B cell (primary cell): ENCODE measurements around the gene ADAMTSL1. TPM values are rescaled to one million over a fixed set of nuclear protein-coding genes. Genes with fewer than 3 reads are reported as not detected.

ENCODE experiments used
- ATAC-seq: fragments of 200-7000 bp; cut with Tn5 transposase; one replicate; pipeline ENCODE4 v1.10.0; 2021; ENCODE audit warnings: low read depth, mild to moderate bottlenecking, moderate number of reproducible peaks, moderate library complexity
- CTCF ChIA-PET: fragments of 350-600 bp; sonication (Branson Sonifier 250); formaldehyde crosslinking; loops from one replicate; lab custom pipeline; 2021; ENCODE audit warnings: antibody characterized with exemption, inconsistent platforms; lab: Charles Lee
- POLR2A ChIA-PET: fragments of 350-600 bp; sonication (Branson Sonifier 250); formaldehyde crosslinking; loops from one replicate; lab custom pipeline; 2021; ENCODE audit warnings: antibody characterized with exemption; lab: Charles Lee
- DNase-seq: peaks from one replicate; pipeline ENCODE4 v3.0.0; 2013
- H2AFZ ChIP-seq: 2 replicates; pipeline ENCODE4 v1.6.1; 2012; ENCODE audit warnings: mild to moderate bottlenecking, low read depth, low read length; ENCODE audit not compliant: insufficient read depth, poor library complexity, severe bottlenecking
- H3K27ac ChIP-seq, 2 donors: 1 replicate in 1 of 2; 2 replicates in 1 of 2; pipeline ENCODE4 v1.5.1; 2012 to 2013; ENCODE audit warnings: low read length in 2 of 2, mild to moderate bottlenecking in 2 of 2, moderate library complexity in 1 of 2
- H3K27me3 ChIP-seq, 4 experiments: fragments of 200-600 bp in 1 of 4; sonication (generic) in 1 of 4; replicated peaks in 1 of 4; 1 replicate in 2 of 4; 2 replicates in 2 of 4; pipeline versions ENCODE4 v1.6.1 to v1.7.0; 2013 to 2016; ENCODE audit warnings: low read length in 3 of 4, mild to moderate bottlenecking in 2 of 4, mixed read lengths in 1 of 4, moderate library complexity in 1 of 4; ENCODE audit not compliant: insufficient read depth in 4 of 4, control insufficient read depth in 3 of 4; ENCODE audit errors: control extremely low read depth in 1 of 4
- H3K36me3 ChIP-seq, 2 experiments: replicated peaks in 1 of 2; 1 replicate in 1 of 2; 2 replicates in 1 of 2; pipeline versions ENCODE4 v1.6.1 to v1.7.1; 2013; ENCODE audit warnings: low read length in 1 of 2; ENCODE audit not compliant: insufficient read depth in 2 of 2, control insufficient read depth in 1 of 2; ENCODE audit errors: control extremely low read depth in 1 of 2, extremely low read depth in 1 of 2
- H3K4me1 ChIP-seq, 2 donors: fragments of 200-600 bp in 1 of 2; sonication (generic) in 1 of 2; 1 replicate in 1 of 2; 2 replicates in 1 of 2; pipeline versions ENCODE4 v1.5.1 to v1.6.1; 2013 to 2017; ENCODE audit warnings: low read length in 2 of 2; ENCODE audit not compliant: control insufficient read depth in 2 of 2, insufficient read depth in 2 of 2
- H3K4me2 ChIP-seq: replicated peaks from 2 replicates; pipeline ENCODE3; 2012; ENCODE audit warnings: mild to moderate bottlenecking, low read depth, low read length; ENCODE audit not compliant: poor library complexity, severe bottlenecking
- H3K4me3 ChIP-seq, 5 experiments: fragments of 200-600 bp in 1 of 5; sonication (generic) in 1 of 5; 1 replicate in 3 of 5; 2 replicates in 2 of 5; pipeline versions ENCODE4 v1.5.1 to v1.7.0; 2011 to 2016; ENCODE audit warnings: low read length in 4 of 5, mild to moderate bottlenecking in 4 of 5, low read depth in 2 of 5, control low read depth in 1 of 5, moderate library complexity in 1 of 5; ENCODE audit not compliant: insufficient read depth in 1 of 5; ENCODE audit errors: control extremely low read depth in 1 of 5, extremely low read depth in 1 of 5
- H3K79me2 ChIP-seq: fragments of 200-600 bp; sonication (generic); one replicate; pipeline ENCODE4 v1.6.0; 2016; ENCODE audit warnings: low read length; ENCODE audit not compliant: control insufficient read depth, insufficient read depth
- H3K9ac ChIP-seq: fragments of 200-600 bp; sonication (generic); 2 replicates; pipeline ENCODE4 v1.6.1; 2017; ENCODE audit warnings: mild to moderate bottlenecking, low read length, moderate library complexity
- H3K9me3 ChIP-seq, 3 donors: one replicate each; pipeline versions ENCODE4 v1.6.1 to v1.7.1; 2013; ENCODE audit warnings: low read length in 2 of 3; ENCODE audit not compliant: control insufficient read depth in 2 of 3, insufficient read depth in 1 of 3; ENCODE audit errors: control extremely low read depth in 1 of 3
- H4K20me1 ChIP-seq: 2 replicates; pipeline ENCODE4 v1.6.0; 2012; ENCODE audit warnings: mild to moderate bottlenecking, low read length; ENCODE audit not compliant: insufficient read depth, control insufficient read depth, poor library complexity, severe bottlenecking
- H3K27ac Mint-ChIP-seq: one replicate; pipeline ENCODE4 v1.8.0; 2021; ENCODE audit warnings: mixed read lengths
- H3K27me3 Mint-ChIP-seq: one replicate; pipeline ENCODE4 v1.8.0; 2021; ENCODE audit warnings: mixed read lengths
- H3K4me1 Mint-ChIP-seq: one replicate; pipeline ENCODE4 v1.8.0; 2021; ENCODE audit warnings: mixed read lengths
- H3K4me3 Mint-ChIP-seq: one replicate; pipeline ENCODE4 v1.8.0; 2021; ENCODE audit warnings: mixed read lengths
- H3K9me3 Mint-ChIP-seq: one replicate; pipeline ENCODE4 v1.8.0; 2022; ENCODE audit warnings: mixed read lengths; ENCODE audit not compliant: insufficient read depth
- CTCF ChIP-seq: fragments of 200-600 bp; IDR thresholded peaks from one replicate; pipeline ENCODE4 v1.8.0; 2022; ENCODE audit warnings: antibody characterized with exemption, mild to moderate bottlenecking
- EZH2 ChIP-seq: IDR thresholded peaks from 2 replicates; pipeline ENCODE4 v1.6.1; 2012; ENCODE audit warnings: borderline replicate concordance, low read depth, mild to moderate bottlenecking, moderate library complexity, low read length; ENCODE audit not compliant: insufficient read depth, poor library complexity, severe bottlenecking
- WGBS: methylation state at CpG from one replicate; pipeline ENCODE4 v1.1.5; 2013; ENCODE audit warnings: missing lambda C conversion rate; ENCODE audit not compliant: insufficient coverage; 5-methylcytosine and 5-hydroxymethylcytosine counted together
- intact Hi-C: fragments of 100-400 bp; cut with micrococcal nuclease; formaldehyde crosslinking; loops from one replicate; pipeline ENCODE4 v1.10.0; 2022
- polyA plus RNA-seq: library from polyadenylated mRNA; depleted of rRNA; stranded (reverse); fragments of >200 nt; gene quantifications from 2 replicates; pipeline ENCODE4 v1.2.3, GENCODE V29; 2012
- total RNA-seq, 2 donors: library from RNA; stranded (reverse); fragments of 120-200 nt in 1 of 2; gene quantifications; 1 replicate in 1 of 2; 2 replicates in 1 of 2; pipeline versions ENCODE4 v1.2.3 to v1.2.4, GENCODE V29; 2013 to 2022

Gene ADAMTSL1
- total and polyA plus RNA-seq, 2 donors (not counting 1 experiment from before 2014, with no cell fraction given): not detected

GRCh38 chr9:18893491-18893890, 419.5 kb downstream of the ADAMTSL1 start:
- WGBS: no CpG with 5 or more reads among the region's 1 CpG
- Histone ChIP-seq H4K20me1 (no peaks in the 10 kb centered on the region), H3K9ac (no peak overlapping the region), H3K27me3 (no peaks in the 10 kb centered on the region), H3K4me1 (no peaks in the 10 kb centered on the region), H3K27ac (no peak overlapping the region), H3K79me2 (no peaks in the 10 kb centered on the region), H3K4me3 (no peak overlapping the region), H2AFZ (no peak overlapping the region), H3K9me3 (peaks cover 0 to 18% (median 3%) of the 10 kb centered on the region in 3 donors), H3K4me2 (no peak overlapping the region), H3K36me3 (no peaks in the 10 kb centered on the region)
- ChIA-PET POLR2A (no interaction called here), CTCF (no interaction called here)
- Mint-ChIP-seq H3K27ac (no peak overlapping the region), H3K9me3 (peaks cover 4% of the 10 kb centered on the region), H3K27me3 (peaks cover 7% of the 10 kb centered on the region), H3K4me1 (no peaks in the 10 kb centered on the region), H3K4me3 (no peak overlapping the region)
- intact Hi-C loops: no loop called here
- no peak for DNase-seq
- no peak for ATAC-seq
- TF ChIP-seq CTCF (no peak), EZH2 (no peak)

GRCh38 chr9:18896004-18896403, 422.1 kb downstream of the ADAMTSL1 start:
- intact Hi-C loops: no loop called here
- Histone ChIP-seq H4K20me1 (no peaks in the 10 kb centered on the region), H3K4me1 (no peaks in the 10 kb centered on the region), H3K27ac (no peak overlapping the region), H2AFZ (no peak overlapping the region), H3K9me3 (peaks cover 0 to 12% (median 3%) of the 10 kb centered on the region in 3 donors), H3K36me3 (no peaks in the 10 kb centered on the region), H3K4me2 (no peak overlapping the region), H3K79me2 (no peaks in the 10 kb centered on the region), H3K4me3 (no peak overlapping the region), H3K27me3 (no peaks in the 10 kb centered on the region), H3K9ac (no peak overlapping the region)
- H3K9me3 Mint-ChIP-seq: peaks cover 4% of the 10 kb centered on the region
- DNase-seq (no peak), ATAC-seq (no peak)
- no peak overlapping the region for H3K27ac Mint-ChIP-seq
- CTCF ChIA-PET: no interaction called here
- no peak overlapping the region for H3K4me3 Mint-ChIP-seq
- POLR2A ChIA-PET: no interaction called here
- TF ChIP-seq CTCF: no peak
- no peak for TF ChIP-seq EZH2
- H3K4me1 Mint-ChIP-seq: no peaks in the 10 kb centered on the region
- peaks cover 5% of the 10 kb centered on the region for H3K27me3 Mint-ChIP-seq
